Colonic mucosa (tissue), 4 donors: Measurements from ENCODE around the gene SYPL2. TPM values are rescaled to one million over a fixed set of nuclear protein-coding genes. Genes with fewer than 3 reads are reported as not detected.
"Not testable (repeated sequence)": the region's sequence is repeated elsewhere in the genome, so short reads cannot be mapped to it uniquely, and the experiment has no call there.

Source experiments
- DNase-seq: peaks from one replicate; pipeline ENCODE4 v3.0.0-alpha.2; 2020
- H3K27ac ChIP-seq: fragments of 200-600 bp; one replicate; pipeline ENCODE4 v1.8.0; 2021
- H3K27me3 ChIP-seq: fragments of 200-600 bp; one replicate; pipeline ENCODE4 v1.8.0; 2021
- H3K36me3 ChIP-seq: fragments of 200-600 bp; one replicate; pipeline ENCODE4 v1.8.0; 2021
- H3K4me1 ChIP-seq: fragments of 200-600 bp; one replicate; pipeline ENCODE4 v1.8.0; 2021; ENCODE audit warnings: mild to moderate bottlenecking
- H3K4me3 ChIP-seq: fragments of 200-600 bp; one replicate; pipeline ENCODE4 v1.8.0; 2021
- H3K9ac ChIP-seq, 2 donors: one replicate each; pipeline ENCODE4 v1.7.0; 2013; ENCODE audit warnings: control low read depth in 2 of 2, low read depth in 2 of 2, low read length in 2 of 2
- H3K9me3 ChIP-seq: fragments of 200-600 bp; one replicate; pipeline ENCODE4 v1.8.0; 2021
- CTCF ChIP-seq: fragments of 200-600 bp; IDR thresholded peaks from one replicate; pipeline ENCODE4 v1.8.0; 2022; ENCODE audit warnings: antibody characterized with exemption, mild to moderate bottlenecking
- intact Hi-C: fragments of 100-400 bp; cut with DNase I; formaldehyde crosslinking; loops from one replicate; pipeline ENCODE4 v1.14.1; 2022
- total RNA-seq, 2 donors: library from RNA; stranded (reverse); fragmentation: NEBNext Ultra II Directional in 1 of 2; extraction: Animal tissue kit (Norgen Biotek cat#: 25700) in 1 of 2; gene quantifications; one replicate each; pipeline ENCODE4 v1.2.1, GENCODE V29; 2021
- donor health status: healthy.
- donor health status: DM: no; HTN: no; CAD: no.
- donor health status: DM: no; HTN: no; CAD: no.

Gene SYPL2
- total RNA-seq, 2 donors from 2014 or later, result 0.12 to 0.35 TPM

- no peak for DNase-seq
- no peak for TF ChIP-seq CTCF
- Histone ChIP-seq H3K4me1 (no peaks in the 10 kb centered on the region), H3K27ac (no peak overlapping the region), H3K4me3 (no peak overlapping the region), H3K9ac (no peak overlapping the region), H3K9me3 (no peaks in the 10 kb centered on the region), H3K36me3 (no peaks in the 10 kb centered on the region), H3K27me3 (no peaks in the 10 kb centered on the region)
- intact Hi-C loops, result no loop called here
Observed at GRCh38 chr1:109441069-109441468, 25.3 kb upstream of the SYPL2 start.

- no peaks in the 10 kb centered on the region for H3K4me1 ChIP-seq
- H3K27ac ChIP-seq, result no peak overlapping the region
- intact Hi-C loops, result no loop called here
- H3K4me3 ChIP-seq, result no peak overlapping the region
- no peak overlapping the region for H3K9ac ChIP-seq
- no peak for TF ChIP-seq CTCF
- no peak for DNase-seq
- no peaks in the 10 kb centered on the region for H3K27me3 ChIP-seq
- no peaks in the 10 kb centered on the region for H3K36me3 ChIP-seq
- no peaks in the 10 kb centered on the region for H3K9me3 ChIP-seq
Observed at GRCh38 chr1:109443476-109443875, 22.9 kb upstream of the SYPL2 start.

DNA sequence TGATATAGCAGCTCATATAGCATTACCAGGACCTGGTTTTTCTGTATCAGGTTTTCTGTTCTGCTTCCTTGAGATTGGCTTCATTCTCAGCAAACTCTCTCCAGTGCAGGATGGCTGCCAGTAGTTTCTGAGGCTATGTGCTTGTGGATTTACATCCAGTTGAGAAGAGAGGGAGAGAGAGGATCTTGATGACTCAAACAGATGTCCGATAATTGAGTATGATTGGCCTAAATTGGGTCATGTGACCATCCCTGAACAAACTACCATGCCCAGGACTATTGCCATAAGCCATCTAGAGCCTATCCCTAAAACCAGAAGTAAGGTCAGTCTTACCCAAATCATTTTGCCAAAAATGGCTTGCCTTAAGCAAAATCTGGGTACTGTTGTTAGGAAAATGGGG is 22.0 kb upstream of the SYPL2 start:
- no peak overlapping the region for H3K27ac ChIP-seq
- H3K4me1 ChIP-seq, result no peaks in the 10 kb centered on the region
- H3K27me3 ChIP-seq, result no peaks in the 10 kb centered on the region
- no peaks in the 10 kb centered on the region for H3K36me3 ChIP-seq
- DNase-seq, result no peak
- H3K9me3 ChIP-seq, result no peaks in the 10 kb centered on the region
- no peak for TF ChIP-seq CTCF
- H3K9ac ChIP-seq, result no peak overlapping the region
- intact Hi-C loops, result no loop called here
- H3K4me3 ChIP-seq, result no peak overlapping the region

- H3K4me1 ChIP-seq, H3K4me3 ChIP-seq, H3K9me3 ChIP-seq, DNase-seq, H3K27ac ChIP-seq, H3K36me3 ChIP-seq, H3K27me3 ChIP-seq, intact Hi-C loops, H3K9ac ChIP-seq: not testable (repeated sequence)
Observed at GRCh38 chr1:109445949-109446695, 20.2 kb upstream of the SYPL2 start.

- Histone ChIP-seq H3K36me3 (no peaks in the 10 kb centered on the region), H3K9ac (no peak overlapping the region), H3K9me3 (no peaks in the 10 kb centered on the region), H3K4me1 (no peaks in the 10 kb centered on the region), H3K4me3 (no peak overlapping the region), H3K27ac (no peak overlapping the region), H3K27me3 (no peaks in the 10 kb centered on the region)
- intact Hi-C loops, result no loop called here
- TF ChIP-seq CTCF, result no peak
- no peak for DNase-seq
Observed at GRCh38 chr1:109447524-109447923, 18.8 kb upstream of the SYPL2 start.

DNA sequence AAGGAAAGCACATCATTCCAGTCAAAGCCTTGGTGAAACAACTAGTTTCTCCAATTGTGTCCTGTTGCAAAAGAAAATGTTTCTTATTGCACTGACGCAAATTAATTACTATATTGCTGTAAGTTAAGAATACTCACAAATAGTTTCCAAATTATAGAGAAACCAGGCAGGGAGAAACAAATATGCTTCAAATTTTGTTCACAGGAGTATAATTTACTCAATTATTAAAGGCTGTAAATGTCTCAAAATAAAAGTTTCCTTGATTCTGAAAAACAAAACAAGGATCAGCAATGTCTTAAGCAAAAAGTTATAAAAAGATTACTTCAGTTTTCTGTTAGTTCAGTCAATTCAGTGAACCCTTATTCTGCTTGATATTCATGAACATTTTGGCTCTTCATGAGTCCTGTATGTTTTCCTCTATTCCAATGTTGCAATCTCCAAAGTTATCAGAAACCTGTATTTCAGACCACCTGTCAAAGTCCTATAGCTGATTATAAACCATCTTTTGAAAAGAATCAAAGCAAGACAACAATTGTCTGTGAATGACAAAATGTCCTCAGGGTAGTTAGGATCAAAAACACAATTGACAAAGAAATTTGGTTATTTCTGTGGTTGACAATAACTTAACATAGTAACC is 11.7 kb upstream of the SYPL2 start:
- DNase-seq, result no peak
- Histone ChIP-seq H3K4me3 (no peak overlapping the region), H3K9ac (no peak overlapping the region), H3K27me3 (no peaks in the 10 kb centered on the region), H3K9me3 (no peaks in the 10 kb centered on the region), H3K4me1 (no peaks in the 10 kb centered on the region), H3K36me3 (no peaks in the 10 kb centered on the region), H3K27ac (no peak overlapping the region)
- intact Hi-C loops, result no loop called here
- TF ChIP-seq CTCF, result no peak
